HG02798 (cell line): Measurements from ENCODE around the gene SLCO2B1.

ENCODE experiments used
- ATAC-seq: cut with Tn5 transposase; IDR thresholded peaks from one replicate; pipeline ENCODE4 v1.9.1; 2021; ENCODE audit warnings: mild to moderate bottlenecking; ENCODE audit not compliant: unreplicated experiment, poor library complexity

SLCO2B1 gene

GRCh38 chr11:75208446-75208845 lies 57.5 kb downstream of the SLCO2B1 start:
- no peak for ATAC-seq

- no peak for ATAC-seq
These were observed 61.5 kb downstream of the SLCO2B1 start for GRCh38 chr11:75212411-75212810.

- ATAC-seq = no peak
These were observed 63.5 kb downstream of the SLCO2B1 start for GRCh38 chr11:75214411-75214821.

GRCh38 chr11:75214843-75215242 lies 63.9 kb downstream of the SLCO2B1 start:
- no peak for ATAC-seq

- no peak for ATAC-seq
These were observed 69.0 kb downstream of the SLCO2B1 start for GRCh38 chr11:75219869-75220268.

- no peak for ATAC-seq
These were observed 73.2 kb downstream of the SLCO2B1 start for GRCh38 chr11:75223954-75224643.

- no peak for ATAC-seq
These were observed 74.9 kb downstream of the SLCO2B1 start for GRCh38 chr11:75225794-75226193.

GRCh38 chr11:75229466-75229865 lies 78.6 kb downstream of the SLCO2B1 start:
- ATAC-seq = no peak

- no peak for ATAC-seq
These were observed 79.7 kb downstream of the SLCO2B1 start for GRCh38 chr11:75230621-75231020.

- ATAC-seq = no peak
These were observed 82.9 kb downstream of the SLCO2B1 start for GRCh38 chr11:75233754-75234172.

- ATAC-seq = no peak
These were observed 85.2 kb downstream of the SLCO2B1 start for GRCh38 chr11:75236062-75236461.

- no peak for ATAC-seq
These were observed 86.1 kb downstream of the SLCO2B1 start for GRCh38 chr11:75237050-75237449.

GRCh38 chr11:75238595-75239440 lies 87.9 kb downstream of the SLCO2B1 start:
- ATAC-seq = no peak

GRCh38 chr11:75239531-75240290 lies 88.8 kb downstream of the SLCO2B1 start:
- ATAC-seq = no peak

GRCh38 chr11:75240311-75241035 lies 89.6 kb downstream of the SLCO2B1 start, which contains the start of gene TPBGL:
TSS of gene TPBGL (plus strand) at chr11:75240774. CDS start at chr11:75241050, 276 bp downstream.
- ATAC-seq = no peak

- ATAC-seq = peak; percentile 89
These were observed 90.4 kb downstream of the SLCO2B1 start for GRCh38 chr11:75241036-75241905.

GRCh38 chr11:75241906-75242644 lies 91.2 kb downstream of the SLCO2B1 start:
- ATAC-seq = peak; percentile 10
